Central memory CD4-positive, alpha-beta T cell (primary cell): Measurements from ENCODE around the gene CNP.

Source experiments
- DNase-seq: peaks from one replicate; pipeline ENCODE4 v3.0.0; 2022

Gene CNP

DNA sequence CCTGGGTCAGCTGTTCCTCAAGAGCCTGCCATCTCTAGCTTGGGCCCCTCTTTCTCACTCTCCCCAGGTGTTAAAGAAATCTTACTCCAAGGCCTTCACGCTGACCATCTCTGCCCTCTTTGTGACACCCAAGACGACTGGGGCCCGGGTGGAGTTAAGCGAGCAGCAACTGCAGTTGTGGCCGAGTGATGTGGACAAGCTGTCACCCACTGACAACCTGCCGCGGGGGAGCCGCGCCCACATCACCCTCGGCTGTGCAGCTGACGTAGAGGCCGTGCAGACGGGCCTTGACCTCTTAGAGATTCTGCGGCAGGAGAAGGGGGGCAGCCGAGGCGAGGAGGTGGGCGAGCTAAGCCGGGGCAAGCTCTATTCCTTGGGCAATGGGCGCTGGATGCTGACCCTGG is 6.8 kb downstream of the CNP start:
- DNase-seq: no peak

DNA sequence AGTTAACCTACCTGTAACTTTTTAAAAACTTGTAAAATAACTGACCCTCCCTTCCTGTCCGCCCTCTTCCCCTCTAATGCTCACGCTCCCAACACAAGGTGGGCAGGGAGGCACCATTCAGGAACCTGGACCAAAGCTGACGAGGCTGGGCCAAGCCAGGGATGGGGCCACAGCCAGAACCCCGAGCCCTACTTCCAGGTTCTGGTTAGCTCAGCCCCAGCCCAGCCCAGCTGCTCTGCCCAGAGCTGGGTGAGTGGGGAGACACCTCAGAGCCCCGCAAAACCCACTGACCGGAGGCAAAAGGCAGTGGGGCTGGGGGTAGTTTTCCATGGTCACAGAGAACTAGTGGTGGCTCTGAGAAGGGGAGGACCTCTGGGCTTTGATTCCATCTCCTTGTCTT is 7.4 kb downstream of the CNP start:
- DNase-seq: no peak

- DNase-seq: no peak
Measured at GRCh38 chr17:41974658-41975057, 8.1 kb downstream of the CNP start.

- no peak for DNase-seq
Measured at GRCh38 chr17:41975099-41976083, 8.8 kb downstream of the CNP start.

GRCh38 chr17:41976142-41976768 is 9.7 kb downstream of the CNP start:
- no peak for DNase-seq

- no peak for DNase-seq
Measured at GRCh38 chr17:41977991-41978390, 11.4 kb downstream of the CNP start.

GRCh38 chr17:41982026-41982760 is 15.6 kb downstream of the CNP start:
- no peak for DNase-seq

- DNase-seq: no peak
Measured at GRCh38 chr17:41984454-41984853, 17.9 kb downstream of the CNP start.

- DNase-seq: no peak
Measured at GRCh38 chr17:41985919-41986318, 19.3 kb downstream of the CNP start.

DNA sequence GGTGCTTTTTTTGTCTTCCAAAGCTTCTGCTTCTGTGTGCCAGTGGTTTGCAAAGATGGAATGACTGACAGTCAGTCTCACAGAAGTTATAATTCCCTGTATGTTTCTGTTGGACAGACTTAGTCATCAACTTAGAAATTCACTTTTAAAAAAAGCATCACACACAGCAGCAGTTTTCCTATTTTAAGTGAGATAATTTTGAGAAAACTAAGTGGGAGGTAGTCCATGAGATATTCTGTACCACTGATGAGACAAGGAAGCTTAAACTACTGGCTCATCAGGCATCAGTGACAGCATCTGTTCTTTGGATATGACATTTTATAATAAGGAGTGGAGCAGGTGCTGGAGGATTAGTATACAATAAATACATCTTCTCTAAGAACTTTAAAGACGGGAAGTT is 20.0 kb downstream of the CNP start:
- no peak for DNase-seq

GRCh38 chr17:41987642-41988041 is 21.0 kb downstream of the CNP start:
- no peak for DNase-seq

GRCh38 chr17:41988418-41988817 is 21.8 kb downstream of the CNP start:
- DNase-seq: no peak

- no peak for DNase-seq
Measured at GRCh38 chr17:41989702-41990419, 23.3 kb downstream of the CNP start.

GRCh38 chr17:41992576-41992975 is 26.0 kb downstream of the CNP start:
- DNase-seq: no peak

GRCh38 chr17:41996855-41997164 is 30.2 kb downstream of the CNP start:
- no peak for DNase-seq

GRCh38 chr17:41998497-41998896 is 31.9 kb downstream of the CNP start:
- no peak for DNase-seq

- DNase-seq: no peak
Measured at GRCh38 chr17:42000413-42001133, 34.0 kb downstream of the CNP start.

GRCh38 chr17:42001729-42002128 is 35.1 kb downstream of the CNP start:
- no peak for DNase-seq

GRCh38 chr17:42002175-42002791 is 35.7 kb downstream of the CNP start:
- no peak for DNase-seq

- no peak for DNase-seq
Measured at GRCh38 chr17:42002792-42003301, 36.3 kb downstream of the CNP start.

- no peak for DNase-seq
Measured at GRCh38 chr17:42005166-42005565, 38.6 kb downstream of the CNP start.

GRCh38 chr17:42009170-42009569 is 42.6 kb downstream of the CNP start:
- DNase-seq: no peak
